ENCODE data around the gene C6orf163. TPM values are rescaled to one million over a fixed set of nuclear protein-coding genes. Genes with fewer than 3 reads are reported as not detected.
A peak's percentile ranks its signal among the peaks of the same experiment; 100 is the strongest.

C6orf163 gene
- total and polyA plus RNA-seq, 2 of the 13 experiments (the other 11 are each of a cell fraction or from before 2014, with no cell fraction given), result 0.62 to 1.8 TPM

DNA sequence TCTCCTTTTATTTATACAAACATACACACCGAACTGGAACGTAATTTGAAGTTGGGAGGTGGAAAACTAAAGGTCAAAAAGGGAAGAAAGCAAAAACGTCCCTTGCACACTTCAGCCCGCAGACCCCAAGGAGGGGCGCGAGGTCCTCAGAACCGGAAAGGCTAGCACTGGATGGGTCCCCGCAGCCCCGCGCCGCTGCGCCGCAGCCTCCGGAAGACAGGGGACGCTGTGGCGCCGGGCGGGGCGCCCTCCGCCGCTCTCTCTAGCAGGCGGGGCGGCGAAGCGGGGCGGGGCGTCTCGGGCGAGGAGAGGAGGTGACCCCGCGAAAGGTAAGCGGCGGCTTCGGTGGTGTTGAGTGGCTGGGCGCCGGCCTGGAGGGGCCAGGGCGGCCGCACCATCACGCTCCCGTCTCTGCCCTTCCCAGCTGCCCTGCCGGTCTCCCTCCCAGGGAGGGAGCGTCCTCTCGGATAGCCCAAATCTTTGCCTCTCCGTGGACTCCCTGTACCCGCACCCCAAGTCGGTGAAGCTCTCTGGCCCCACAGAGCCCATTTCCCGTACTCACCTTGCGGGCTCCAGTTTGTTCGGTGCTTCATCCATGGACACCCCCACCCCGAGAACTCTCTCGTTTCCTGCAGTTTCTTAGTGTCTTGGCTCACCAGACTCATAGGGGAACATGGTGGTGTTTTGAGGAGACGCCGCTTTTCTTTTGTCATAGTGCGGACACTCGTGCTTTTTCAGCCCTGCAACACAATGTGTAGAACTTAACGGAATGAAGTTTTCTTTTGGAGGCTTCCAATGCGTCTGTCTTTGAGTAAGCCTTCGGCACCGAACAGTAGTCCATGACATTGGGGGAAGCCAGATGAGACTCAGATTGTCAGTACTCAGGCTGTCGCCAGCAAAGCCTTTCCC lies 22.1 kb upstream of the C6orf163 start, which contains the start of gene SMIM8 (continued):
- no peak for TF ChIP-seq ZBTB40 (IDR thresholded peaks at IDR 0.05)
- TF ChIP-seq ZBTB40 (CRISPR knock-in tag; IDR thresholded peaks at IDR 0.05), result peak; percentile 78; the same call in 1 of the 2 replicates
- peak; percentile 90 for TF ChIP-seq IRF2 (CRISPR knock-in tag; IDR thresholded peaks at IDR 0.05)
- no peak for TF ChIP-seq ZNF75D (CRISPR knock-in tag; IDR thresholded peaks at IDR 0.05; ENCODE audit: borderline replicate concordance)
- TF ChIP-seq, protein P1, sequence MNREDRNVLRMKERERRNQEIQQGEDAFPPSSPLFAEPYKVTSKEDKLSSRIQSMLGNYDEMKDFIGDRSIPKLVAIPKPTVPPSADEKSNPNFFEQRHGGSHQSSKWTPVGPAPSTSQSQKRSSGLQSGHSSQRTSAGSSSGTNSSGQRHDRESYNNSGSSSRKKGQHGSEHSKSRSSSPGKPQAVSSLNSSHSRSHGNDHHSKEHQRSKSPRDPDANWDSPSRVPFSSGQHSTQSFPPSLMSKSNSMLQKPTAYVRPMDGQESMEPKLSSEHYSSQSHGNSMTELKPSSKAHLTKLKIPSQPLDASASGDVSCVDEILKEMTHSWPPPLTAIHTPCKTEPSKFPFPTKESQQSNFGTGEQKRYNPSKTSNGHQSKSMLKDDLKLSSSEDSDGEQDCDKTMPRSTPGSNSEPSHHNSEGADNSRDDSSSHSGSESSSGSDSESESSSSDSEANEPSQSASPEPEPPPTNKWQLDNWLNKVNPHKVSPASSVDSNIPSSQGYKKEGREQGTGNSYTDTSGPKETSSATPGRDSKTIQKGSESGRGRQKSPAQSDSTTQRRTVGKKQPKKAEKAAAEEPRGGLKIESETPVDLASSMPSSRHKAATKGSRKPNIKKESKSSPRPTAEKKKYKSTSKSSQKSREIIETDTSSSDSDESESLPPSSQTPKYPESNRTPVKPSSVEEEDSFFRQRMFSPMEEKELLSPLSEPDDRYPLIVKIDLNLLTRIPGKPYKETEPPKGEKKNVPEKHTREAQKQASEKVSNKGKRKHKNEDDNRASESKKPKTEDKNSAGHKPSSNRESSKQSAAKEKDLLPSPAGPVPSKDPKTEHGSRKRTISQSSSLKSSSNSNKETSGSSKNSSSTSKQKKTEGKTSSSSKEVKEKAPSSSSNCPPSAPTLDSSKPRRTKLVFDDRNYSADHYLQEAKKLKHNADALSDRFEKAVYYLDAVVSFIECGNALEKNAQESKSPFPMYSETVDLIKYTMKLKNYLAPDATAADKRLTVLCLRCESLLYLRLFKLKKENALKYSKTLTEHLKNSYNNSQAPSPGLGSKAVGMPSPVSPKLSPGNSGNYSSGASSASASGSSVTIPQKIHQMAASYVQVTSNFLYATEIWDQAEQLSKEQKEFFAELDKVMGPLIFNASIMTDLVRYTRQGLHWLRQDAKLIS (CRISPR knock-in tag; IDR thresholded peaks at IDR 0.05), result no peak
- TF ChIP-seq, protein P2, sequence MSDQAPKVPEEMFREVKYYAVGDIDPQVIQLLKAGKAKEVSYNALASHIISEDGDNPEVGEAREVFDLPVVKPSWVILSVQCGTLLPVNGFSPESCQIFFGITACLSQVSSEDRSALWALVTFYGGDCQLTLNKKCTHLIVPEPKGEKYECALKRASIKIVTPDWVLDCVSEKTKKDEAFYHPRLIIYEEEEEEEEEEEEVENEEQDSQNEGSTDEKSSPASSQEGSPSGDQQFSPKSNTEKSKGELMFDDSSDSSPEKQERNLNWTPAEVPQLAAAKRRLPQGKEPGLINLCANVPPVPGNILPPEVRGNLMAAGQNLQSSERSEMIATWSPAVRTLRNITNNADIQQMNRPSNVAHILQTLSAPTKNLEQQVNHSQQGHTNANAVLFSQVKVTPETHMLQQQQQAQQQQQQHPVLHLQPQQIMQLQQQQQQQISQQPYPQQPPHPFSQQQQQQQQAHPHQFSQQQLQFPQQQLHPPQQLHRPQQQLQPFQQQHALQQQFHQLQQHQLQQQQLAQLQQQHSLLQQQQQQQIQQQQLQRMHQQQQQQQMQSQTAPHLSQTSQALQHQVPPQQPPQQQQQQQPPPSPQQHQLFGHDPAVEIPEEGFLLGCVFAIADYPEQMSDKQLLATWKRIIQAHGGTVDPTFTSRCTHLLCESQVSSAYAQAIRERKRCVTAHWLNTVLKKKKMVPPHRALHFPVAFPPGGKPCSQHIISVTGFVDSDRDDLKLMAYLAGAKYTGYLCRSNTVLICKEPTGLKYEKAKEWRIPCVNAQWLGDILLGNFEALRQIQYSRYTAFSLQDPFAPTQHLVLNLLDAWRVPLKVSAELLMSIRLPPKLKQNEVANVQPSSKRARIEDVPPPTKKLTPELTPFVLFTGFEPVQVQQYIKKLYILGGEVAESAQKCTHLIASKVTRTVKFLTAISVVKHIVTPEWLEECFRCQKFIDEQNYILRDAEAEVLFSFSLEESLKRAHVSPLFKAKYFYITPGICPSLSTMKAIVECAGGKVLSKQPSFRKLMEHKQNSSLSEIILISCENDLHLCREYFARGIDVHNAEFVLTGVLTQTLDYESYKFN (CRISPR knock-in tag; conservative IDR thresholded peaks at IDR 0.05), result peak; percentile 41
- TF ChIP-seq POLR2G (IDR thresholded peaks at IDR 0.05; ENCODE audit: low read depth, low read length), result peak; percentile 86
- TF ChIP-seq ZNF816 (CRISPR knock-in tag; IDR thresholded peaks at IDR 0.05; ENCODE audit: borderline replicate concordance), result no peak
- TF ChIP-seq XBP1 (CRISPR knock-in tag; IDR thresholded peaks at IDR 0.05), result peak; percentile 26; the same call in 1 of the 2 replicates
- TF ChIP-seq RARA (CRISPR knock-in tag; IDR thresholded peaks at IDR 0.05), result peak; percentile 63
- no peak for TF ChIP-seq KAT2B (IDR thresholded peaks at IDR 0.05; ENCODE audit: borderline replicate concordance, low read depth, low read length)
- TF ChIP-seq SPEN (CRISPR knock-in tag; IDR thresholded peaks at IDR 0.05; ENCODE audit: low read depth), result peak; percentile 91
